Mucosa of stomach (tissue), 1 donor: ENCODE measurements around the gene GPR55.

ENCODE experiments used
- H3K27me3 ChIP-seq: one replicate; pipeline ENCODE4 v1.7.0; 2013; ENCODE audit warnings: mild to moderate bottlenecking, low read length; ENCODE audit not compliant: control insufficient read depth, insufficient read depth
- H3K36me3 ChIP-seq: one replicate; pipeline ENCODE4 v1.7.0; 2013; ENCODE audit warnings: low read length; ENCODE audit not compliant: control insufficient read depth, insufficient read depth
- H3K4me1 ChIP-seq: one replicate; pipeline ENCODE4 v1.7.0; 2013; ENCODE audit warnings: mild to moderate bottlenecking, low read length; ENCODE audit not compliant: control insufficient read depth, insufficient read depth
- H3K4me3 ChIP-seq: one replicate; pipeline ENCODE4 v1.7.0; 2013; ENCODE audit warnings: low read length
- H3K9ac ChIP-seq: one replicate; pipeline ENCODE4 v1.7.0; 2013; ENCODE audit warnings: mild to moderate bottlenecking, low read length, moderate library complexity
- H3K9me3 ChIP-seq: one replicate; pipeline ENCODE4 v1.7.0; 2013; ENCODE audit warnings: mild to moderate bottlenecking, low read length, moderate library complexity; ENCODE audit not compliant: control insufficient read depth
- donor health status: Pancreatic carcinoma.

Gene GPR55

GRCh38 chr2:230930149-230930780 lies 5.2 kb upstream of the GPR55 start:
- Histone ChIP-seq H3K36me3 (no peaks in the 10 kb centered on the region), H3K9ac (no peak overlapping the region), H3K27me3 (peaks cover 8% of the 10 kb centered on the region), H3K9me3 (no peaks in the 10 kb centered on the region), H3K4me1 (no peaks in the 10 kb centered on the region), H3K4me3 (no peak overlapping the region)

- no peak overlapping the region for H3K9ac ChIP-seq
- H3K27me3 ChIP-seq, result peaks cover 8% of the 10 kb centered on the region
- H3K4me3 ChIP-seq, result no peak overlapping the region
- no peaks in the 10 kb centered on the region for H3K4me1 ChIP-seq
- H3K9me3 ChIP-seq, result no peaks in the 10 kb centered on the region
- H3K36me3 ChIP-seq, result no peaks in the 10 kb centered on the region
Measured at GRCh38 chr2:230929381-230930148, 4.5 kb upstream of the GPR55 start.

GRCh38 chr2:230928701-230929380 lies 3.8 kb upstream of the GPR55 start:
- no peak overlapping the region for H3K9ac ChIP-seq
- peaks cover 3% of the 10 kb centered on the region for H3K27me3 ChIP-seq
- no peaks in the 10 kb centered on the region for H3K9me3 ChIP-seq
- H3K4me1 ChIP-seq, result no peaks in the 10 kb centered on the region
- no peaks in the 10 kb centered on the region for H3K36me3 ChIP-seq
- H3K4me3 ChIP-seq, result no peak overlapping the region

GRCh38 chr2:230927711-230928341 lies 2.8 kb upstream of the GPR55 start:
- Histone ChIP-seq H3K9ac (no peak overlapping the region), H3K4me1 (no peaks in the 10 kb centered on the region), H3K36me3 (no peaks in the 10 kb centered on the region), H3K9me3 (no peaks in the 10 kb centered on the region), H3K4me3 (no peak overlapping the region), H3K27me3 (peaks cover 6% of the 10 kb centered on the region)

- Histone ChIP-seq H3K4me1 (no peaks in the 10 kb centered on the region), H3K4me3 (no peak overlapping the region), H3K9ac (no peak overlapping the region), H3K27me3 (peaks cover 6% of the 10 kb centered on the region), H3K9me3 (no peaks in the 10 kb centered on the region), H3K36me3 (no peaks in the 10 kb centered on the region)
Measured at GRCh38 chr2:230925879-230926765, 1.1 kb upstream of the GPR55 start.

- H3K4me3 ChIP-seq, result no peak overlapping the region
- H3K27me3 ChIP-seq, result peaks cover 6% of the 10 kb centered on the region
- H3K36me3 ChIP-seq, result no peaks in the 10 kb centered on the region
- H3K9me3 ChIP-seq, result no peaks in the 10 kb centered on the region
- H3K9ac ChIP-seq, result no peak overlapping the region
- H3K4me1 ChIP-seq, result no peaks in the 10 kb centered on the region
Measured at GRCh38 chr2:230925443-230925878, 419 bp upstream of the GPR55 start.

- Histone ChIP-seq H3K4me1 (no peaks in the 10 kb centered on the region), H3K36me3 (no peaks in the 10 kb centered on the region), H3K27me3 (peaks cover 6% of the 10 kb centered on the region), H3K9ac (no peak overlapping the region), H3K9me3 (no peaks in the 10 kb centered on the region), H3K4me3 (no peak overlapping the region)
Measured at GRCh38 chr2:230924092-230924469, 961 bp downstream of the GPR55 start.

- no peaks in the 10 kb centered on the region for H3K36me3 ChIP-seq
- peaks cover 6% of the 10 kb centered on the region for H3K27me3 ChIP-seq
- no peak overlapping the region for H3K9ac ChIP-seq
- no peaks in the 10 kb centered on the region for H3K4me1 ChIP-seq
- no peaks in the 10 kb centered on the region for H3K9me3 ChIP-seq
- no peak overlapping the region for H3K4me3 ChIP-seq
Measured at GRCh38 chr2:230922951-230923717, 1.9 kb downstream of the GPR55 start.

GRCh38 chr2:230921806-230922595 lies 3.0 kb downstream of the GPR55 start:
- Histone ChIP-seq H3K36me3 (no peaks in the 10 kb centered on the region), H3K4me3 (no peak overlapping the region), H3K9ac (no peak overlapping the region), H3K4me1 (no peaks in the 10 kb centered on the region), H3K9me3 (no peaks in the 10 kb centered on the region), H3K27me3 (peaks cover 6% of the 10 kb centered on the region)

GRCh38 chr2:230920167-230920566 lies 4.9 kb downstream of the GPR55 start:
- H3K4me3 ChIP-seq, result no peak overlapping the region
- no peaks in the 10 kb centered on the region for H3K9me3 ChIP-seq
- H3K4me1 ChIP-seq, result no peaks in the 10 kb centered on the region
- no peaks in the 10 kb centered on the region for H3K36me3 ChIP-seq
- peaks cover 4% of the 10 kb centered on the region for H3K27me3 ChIP-seq
- no peak overlapping the region for H3K9ac ChIP-seq
